Esophagus muscularis mucosa (tissue), 4 donors: ENCODE data around the gene RPRD1B.

Experiments
- CTCF ChIP-seq, 3 experiments: fragments of 200-600 bp in 2 of 3; fragments of 450-650 bp in 1 of 3; sonication (generic) in 2 of 3; IDR thresholded peaks; one replicate each; pipeline ENCODE4 v1.5.1; 2017 to 2019; ENCODE audit warnings: antibody characterized with exemption in 3 of 3, mild to moderate bottlenecking in 2 of 3, moderate library complexity in 1 of 3
- EP300 ChIP-seq: sonication (generic); formaldehyde crosslinking; IDR thresholded peaks from one replicate; pipeline ENCODE4 v1.6.1; 2017; ENCODE audit warnings: antibody characterized with exemption
- POLR2A ChIP-seq: fragments of 450-650 bp; IDR thresholded peaks from one replicate; pipeline ENCODE4 v1.6.1; 2017; ENCODE audit warnings: antibody characterized with exemption, moderate library complexity, mild to moderate bottlenecking, low read depth
- POLR2AphosphoS5 ChIP-seq, 2 donors: sonication (generic); formaldehyde crosslinking; IDR thresholded peaks; one replicate each; pipeline ENCODE4 v1.6.1; 2017; ENCODE audit warnings: antibody characterized with exemption in 2 of 2

GRCh38 chr20:38007526-38007925 lies 26.0 kb upstream of the RPRD1B start:
- TF ChIP-seq POLR2A = no peak
- no peak for TF ChIP-seq CTCF (IDR thresholded peaks at IDR 0.05)
- no peak for TF ChIP-seq POLR2AphosphoS5 (IDR thresholded peaks at IDR 0.05)
- TF ChIP-seq EP300 = no peak
